Mononuclear cell (primary cell): ENCODE results near the gene CLEC20A. TPM values are rescaled to one million over a fixed set of nuclear protein-coding genes. Genes with fewer than 3 reads are reported as not detected.

Experiments used
- H3K27me3 ChIP-seq: 2 replicates; pipeline ENCODE4 v1.6.0; 2011; ENCODE audit warnings: low read length, control low read depth; ENCODE audit not compliant: insufficient read depth
- H3K4me1 ChIP-seq: 2 replicates; pipeline ENCODE4 v1.5.1; 2011; ENCODE audit warnings: mild to moderate bottlenecking, low read length, control low read depth; ENCODE audit not compliant: insufficient read depth
- H3K4me3 ChIP-seq: 2 replicates; pipeline ENCODE4 v1.5.1; 2011; ENCODE audit warnings: mild to moderate bottlenecking, low read length, moderate library complexity
- H3K9me3 ChIP-seq: 2 replicates; pipeline ENCODE4 v1.5.1; 2011; ENCODE audit warnings: low read depth, mild to moderate bottlenecking, control low read depth, low read length
- total RNA-seq: library from RNA; depleted of rRNA; stranded (reverse); fragments of >200 nt; gene quantifications from one replicate; pipeline ENCODE4 v1.2.3, GENCODE V29; 2012

The CLEC20A gene
- total RNA-seq, result 0.21 TPM

DNA sequence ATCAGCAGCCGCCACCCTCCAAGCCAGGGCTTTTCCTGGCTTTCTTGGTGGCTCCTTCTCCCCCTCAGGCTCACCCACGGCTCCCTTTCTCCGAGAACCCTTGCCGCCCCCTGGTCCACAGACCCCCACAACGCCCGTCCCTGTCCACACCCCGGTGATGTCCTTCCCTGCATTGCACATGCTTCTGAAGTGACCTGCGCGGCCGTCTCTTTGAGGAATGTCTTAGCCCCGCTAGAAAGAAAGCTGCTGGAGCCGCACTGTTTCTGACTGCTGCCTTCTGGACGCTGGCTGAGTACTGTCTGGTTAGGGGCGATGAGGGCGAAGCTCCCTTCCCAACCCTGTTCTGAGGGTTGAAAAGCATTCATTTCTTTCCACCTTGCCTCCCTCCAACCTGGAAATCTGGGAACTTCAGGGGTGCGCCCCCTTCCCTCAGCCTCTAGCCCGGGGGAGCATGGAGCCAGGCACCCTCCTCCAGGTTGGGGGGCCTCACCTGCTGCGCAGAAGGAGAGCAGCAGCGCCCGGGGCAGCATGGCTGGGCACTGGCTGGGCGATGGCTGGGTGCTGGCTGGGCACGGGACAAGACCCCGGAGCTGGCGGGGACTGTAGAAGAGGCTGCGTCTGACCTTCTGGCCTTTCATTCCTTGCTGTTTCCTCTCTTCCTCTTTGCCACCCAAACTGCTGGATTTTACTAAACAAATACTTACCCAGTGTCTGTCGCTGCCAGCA is at the start of gene CLEC20A:
TSS of gene CLEC20A (minus strand) at position 555 of the 726 bp plus-strand sequence. CDS start at position 530, 25 bp downstream.
- Histone ChIP-seq H3K4me1 (no peaks in the 10 kb centered on the region), H3K27me3 (no peaks in the 10 kb centered on the region), H3K4me3 (no peak within 1 kb of the TSS), H3K9me3 (no peaks in the 10 kb centered on the region)

DNA sequence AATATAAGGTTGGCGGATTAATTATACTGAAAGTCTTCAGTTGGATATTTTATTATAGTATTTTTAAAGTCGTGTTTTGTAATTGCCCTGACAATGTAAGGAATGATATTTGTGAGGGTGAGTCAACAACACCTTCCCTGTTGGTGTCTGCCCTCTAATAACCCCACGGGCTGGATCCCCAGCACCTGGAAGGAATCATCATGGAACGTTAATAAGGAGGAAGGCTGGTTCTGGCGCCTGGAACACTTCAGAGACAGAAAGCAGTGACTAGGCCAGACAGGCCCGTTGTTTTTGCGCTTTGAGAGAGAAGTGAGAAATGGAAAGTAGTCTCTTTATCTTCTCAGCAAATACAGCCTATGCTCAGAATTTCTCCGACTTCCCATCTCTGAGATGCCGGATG is 47.8 kb upstream of the CLEC20A start:
- H3K4me3 ChIP-seq, result no peak overlapping the region
- H3K9me3 ChIP-seq, result no peaks in the 10 kb centered on the region
- peaks cover 13% of the 10 kb centered on the region for H3K4me1 ChIP-seq
- H3K27me3 ChIP-seq, result no peaks in the 10 kb centered on the region

DNA sequence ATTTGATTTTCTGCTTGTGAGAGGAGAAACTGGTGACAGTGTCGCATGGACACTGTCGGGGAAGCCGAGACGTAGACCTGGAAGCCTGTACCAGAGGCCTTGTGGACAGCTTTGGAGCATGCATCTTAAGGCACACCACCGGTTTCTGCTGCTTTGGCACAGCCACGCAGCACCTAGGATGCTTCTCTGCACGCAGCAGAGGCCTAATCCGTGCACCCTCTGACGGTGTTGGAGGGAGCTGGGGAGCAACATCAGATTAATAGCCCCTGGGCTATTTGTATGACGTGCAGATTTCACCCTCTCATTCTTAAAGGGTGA is 46.5 kb upstream of the CLEC20A start:
- no peaks in the 10 kb centered on the region for H3K27me3 ChIP-seq
- peaks cover 13% of the 10 kb centered on the region for H3K4me1 ChIP-seq
- H3K9me3 ChIP-seq, result no peaks in the 10 kb centered on the region
- H3K4me3 ChIP-seq, result peak overlapping the region; percentile 63

DNA sequence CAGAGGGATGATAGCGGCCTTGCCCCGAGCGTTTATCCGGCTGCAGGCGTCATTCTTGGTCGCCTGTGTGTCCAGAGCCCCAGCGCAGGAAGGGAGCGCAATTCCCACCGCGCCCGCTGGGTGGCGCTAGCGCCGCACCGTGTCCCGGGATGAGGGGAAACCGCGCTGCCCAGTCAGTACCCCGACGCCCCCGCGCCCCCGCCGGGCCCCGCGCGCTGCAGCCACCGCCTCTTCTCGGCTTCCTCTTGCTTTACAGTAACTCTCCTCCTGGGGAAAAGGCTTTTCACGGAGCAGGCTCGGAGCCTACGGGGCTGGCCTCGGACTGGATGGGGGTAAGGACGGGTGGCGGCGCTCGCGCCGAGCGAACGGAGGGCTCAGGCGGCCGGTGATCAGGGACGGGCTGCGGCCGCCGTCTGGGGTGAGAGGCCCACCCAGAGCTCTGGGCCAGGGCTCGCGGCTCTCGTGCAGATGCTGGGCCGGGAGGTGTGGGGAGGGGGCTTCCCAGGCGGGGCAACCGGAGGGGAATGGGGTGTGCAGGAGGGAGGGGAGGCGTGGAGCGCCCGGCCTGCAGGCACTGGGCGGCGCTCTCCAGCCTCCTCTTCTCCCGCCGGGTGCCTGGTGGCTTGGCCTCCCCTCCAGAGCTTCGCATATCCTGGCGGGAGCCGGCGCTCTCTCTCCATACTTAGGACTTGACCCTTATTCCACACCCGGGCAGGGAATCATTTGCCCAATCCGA is 46.0 kb upstream of the CLEC20A start:
- Histone ChIP-seq H3K4me3 (peak overlapping the region; percentile 63), H3K9me3 (no peaks in the 10 kb centered on the region), H3K27me3 (no peaks in the 10 kb centered on the region), H3K4me1 (peaks cover 13% of the 10 kb centered on the region)

DNA sequence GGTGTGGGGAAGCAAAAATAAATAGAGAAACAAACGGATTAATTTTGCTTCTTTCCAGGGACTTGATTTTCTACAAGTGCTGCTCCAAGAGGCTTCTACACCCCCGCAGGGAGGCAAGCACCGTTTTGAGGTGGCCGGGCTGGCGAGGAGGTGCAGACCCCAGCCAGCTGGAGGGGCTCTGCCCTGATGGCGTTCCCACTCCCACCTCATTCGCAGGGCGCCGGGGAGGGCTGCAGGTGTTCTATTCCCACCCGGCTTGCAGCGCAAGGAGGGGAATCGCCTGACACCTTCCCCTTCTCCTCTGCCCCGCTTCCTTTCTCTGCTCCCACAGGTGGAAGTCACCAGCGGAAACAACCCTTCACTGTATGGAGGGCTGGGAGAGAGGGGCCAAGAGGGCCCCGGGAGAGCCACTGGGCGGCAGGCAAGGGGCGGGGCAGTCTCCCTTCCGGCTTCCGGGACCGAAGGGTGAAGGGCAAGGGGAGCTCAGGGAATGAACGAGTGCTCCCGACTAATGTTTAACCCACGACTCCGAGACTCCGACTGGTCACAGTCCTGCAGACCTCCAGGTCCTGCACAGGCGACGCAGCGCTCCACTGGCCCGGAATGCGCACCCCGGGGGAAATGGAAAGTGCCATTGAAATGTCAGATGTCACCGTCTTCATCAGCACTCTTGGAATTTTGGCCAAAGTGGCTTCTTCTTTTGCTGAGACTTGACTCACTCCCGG is 45.2 kb upstream of the CLEC20A start:
- Histone ChIP-seq H3K9me3 (no peaks in the 10 kb centered on the region), H3K27me3 (no peaks in the 10 kb centered on the region), H3K4me1 (peaks cover 13% of the 10 kb centered on the region), H3K4me3 (peak overlapping the region; percentile 63)

DNA sequence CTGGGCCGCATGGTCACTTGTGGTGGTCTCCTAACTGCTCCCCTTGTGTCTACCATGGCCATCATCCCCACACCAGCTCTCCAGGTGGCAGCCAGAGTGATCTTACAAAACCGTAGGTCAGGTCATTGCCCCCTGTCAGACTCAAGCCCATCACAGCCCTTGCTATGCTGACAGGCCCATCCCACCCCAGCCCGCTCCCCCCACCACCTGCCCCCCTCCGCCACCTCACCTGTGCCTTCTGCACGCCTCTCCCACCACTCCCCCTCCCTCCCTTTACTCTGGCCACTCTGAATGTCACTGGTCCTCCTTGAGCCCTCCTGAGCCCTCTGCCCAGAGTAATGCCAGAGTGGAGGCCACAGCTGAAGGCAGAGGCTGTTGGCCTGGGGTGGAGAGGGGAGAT is 44.6 kb upstream of the CLEC20A start:
- Histone ChIP-seq H3K4me3 (no peak overlapping the region), H3K4me1 (peaks cover 13% of the 10 kb centered on the region), H3K27me3 (no peaks in the 10 kb centered on the region), H3K9me3 (no peaks in the 10 kb centered on the region)

DNA sequence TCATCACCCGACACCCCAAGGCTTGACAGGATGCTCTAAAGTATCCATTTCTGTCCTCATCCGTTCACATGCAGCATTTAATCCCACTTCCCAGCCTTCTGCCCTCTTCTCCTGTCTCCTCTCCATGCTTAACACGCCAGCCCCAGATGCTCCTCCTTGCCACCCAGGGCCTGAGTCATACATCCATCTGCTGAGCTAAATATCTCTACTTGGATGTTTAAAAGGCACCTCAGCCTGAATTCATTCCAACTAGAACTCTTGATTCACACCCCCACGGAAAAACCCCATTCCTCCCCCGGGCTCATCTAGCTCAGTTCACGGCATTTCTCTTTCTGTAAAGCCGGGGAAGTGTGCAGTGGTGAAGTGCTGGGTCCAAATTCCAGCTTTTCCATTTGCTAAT is 43.9 kb upstream of the CLEC20A start:
- peaks cover 13% of the 10 kb centered on the region for H3K4me1 ChIP-seq
- no peak overlapping the region for H3K4me3 ChIP-seq
- H3K9me3 ChIP-seq, result no peaks in the 10 kb centered on the region
- no peaks in the 10 kb centered on the region for H3K27me3 ChIP-seq

DNA sequence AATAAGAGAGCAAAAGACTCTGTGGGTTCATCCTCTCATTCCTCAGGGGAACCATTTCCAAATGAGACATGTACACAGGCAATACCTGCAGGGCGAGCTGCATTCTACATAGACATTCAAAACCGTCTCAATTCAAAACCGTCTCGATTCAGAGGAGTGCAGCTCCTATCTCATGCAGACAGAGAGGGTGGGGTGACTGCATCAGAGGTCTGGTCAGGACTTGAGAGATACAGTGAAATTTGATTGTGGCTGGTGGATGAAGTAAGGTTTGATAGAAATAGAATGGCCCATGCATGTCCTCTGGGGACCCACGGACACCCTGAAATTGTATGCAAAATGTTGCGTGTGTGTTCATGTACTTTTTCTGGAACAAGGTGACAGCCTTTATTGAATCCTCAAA is 43.4 kb upstream of the CLEC20A start:
- peaks cover 13% of the 10 kb centered on the region for H3K4me1 ChIP-seq
- no peaks in the 10 kb centered on the region for H3K9me3 ChIP-seq
- H3K27me3 ChIP-seq, result no peaks in the 10 kb centered on the region
- H3K4me3 ChIP-seq, result no peak overlapping the region

DNA sequence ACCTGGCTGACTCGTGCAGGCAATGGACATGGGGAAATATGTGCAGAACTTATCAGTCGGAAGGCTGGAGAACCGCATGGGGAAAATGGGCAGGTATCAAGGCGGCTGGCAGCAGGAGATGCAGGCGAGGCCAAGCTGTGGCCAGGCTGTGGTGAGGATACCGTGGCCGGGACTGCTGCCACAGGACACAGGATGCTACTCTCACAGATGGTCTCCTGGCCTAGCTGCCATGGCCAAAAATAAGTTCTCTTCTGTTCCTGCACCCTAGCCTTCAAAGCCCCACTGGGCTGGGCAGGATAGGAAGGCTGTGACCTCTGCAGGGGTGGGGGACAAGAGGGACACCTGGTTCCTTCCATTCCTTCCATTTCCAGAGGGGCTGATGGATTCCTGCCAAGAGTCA is 42.5 kb upstream of the CLEC20A start:
- Histone ChIP-seq H3K9me3 (no peaks in the 10 kb centered on the region), H3K4me1 (peaks cover 13% of the 10 kb centered on the region), H3K27me3 (no peaks in the 10 kb centered on the region), H3K4me3 (no peak overlapping the region)

DNA sequence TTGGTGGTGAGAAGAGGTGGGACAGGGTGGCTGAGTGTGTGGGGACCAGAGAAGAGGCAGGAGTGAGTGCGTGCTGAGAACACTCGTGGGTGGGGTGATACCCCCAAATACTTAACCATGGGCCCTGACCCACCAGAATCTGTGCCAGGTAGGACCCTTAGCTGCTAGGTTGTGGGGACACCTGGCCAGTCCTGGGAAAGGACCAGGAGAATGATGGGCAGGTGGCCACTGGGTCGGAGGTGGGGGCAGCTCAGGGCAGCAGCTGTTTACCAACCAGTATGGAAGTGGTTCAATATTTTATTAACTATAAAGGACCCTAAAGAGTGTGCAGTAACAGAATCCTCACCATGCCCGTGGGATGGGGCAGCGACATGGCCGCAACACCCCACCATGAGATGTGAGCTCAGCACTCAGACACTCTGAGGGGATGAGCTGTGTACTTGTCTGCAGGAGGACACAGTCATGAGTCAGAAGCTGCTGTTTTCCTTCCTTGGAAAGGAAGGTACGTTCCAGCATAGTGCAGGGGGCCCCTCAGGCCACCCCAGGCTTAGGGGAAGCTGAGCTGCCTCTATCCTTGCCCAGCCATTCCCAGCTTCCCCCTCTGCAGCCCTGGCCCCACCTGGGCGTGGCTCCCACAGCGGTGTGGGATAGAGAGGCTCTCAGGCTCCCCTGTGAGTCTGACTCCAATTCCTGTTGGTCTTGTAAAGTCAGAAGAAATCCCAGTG is 41.6 kb upstream of the CLEC20A start:
- peaks cover 12% of the 10 kb centered on the region for H3K4me1 ChIP-seq
- H3K9me3 ChIP-seq, result no peaks in the 10 kb centered on the region
- H3K4me3 ChIP-seq, result no peak overlapping the region
- H3K27me3 ChIP-seq, result no peaks in the 10 kb centered on the region

DNA sequence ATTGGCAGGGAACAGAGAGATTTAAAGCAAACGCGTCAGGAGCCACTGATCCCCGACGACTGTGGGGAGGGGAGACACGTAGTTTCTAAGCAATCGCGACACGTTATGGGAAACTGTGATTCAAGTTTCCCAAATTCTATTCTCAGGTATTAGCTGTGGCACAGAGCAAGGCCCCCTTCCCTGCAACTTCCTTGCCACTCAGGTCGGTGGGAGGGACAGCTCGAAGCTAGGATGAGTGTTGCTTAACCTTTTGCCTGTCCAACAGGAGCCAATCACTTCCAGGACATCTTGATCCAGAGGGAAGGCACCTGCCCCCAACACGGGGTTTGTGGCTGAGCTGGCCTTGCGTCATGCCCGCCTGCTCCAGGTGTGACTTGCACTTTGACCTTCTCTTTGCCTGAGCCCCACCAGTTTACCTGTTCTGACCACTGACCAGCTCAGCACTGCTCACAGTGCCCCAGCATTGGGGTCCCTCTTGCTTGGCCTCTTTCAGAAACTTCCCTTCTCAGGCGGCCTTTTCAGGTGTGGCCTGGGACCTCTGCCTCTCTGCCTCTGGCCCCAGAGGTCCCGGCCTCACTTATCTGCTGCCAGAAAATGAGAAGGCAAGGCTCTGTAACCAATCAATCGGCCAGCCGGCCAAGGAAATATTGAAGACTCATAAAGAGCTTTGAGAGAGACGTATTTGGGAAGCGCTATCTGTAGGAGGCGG is 40.8 kb upstream of the CLEC20A start:
- Histone ChIP-seq H3K4me3 (no peak overlapping the region), H3K27me3 (no peaks in the 10 kb centered on the region), H3K4me1 (peaks cover 6% of the 10 kb centered on the region), H3K9me3 (no peaks in the 10 kb centered on the region)

DNA sequence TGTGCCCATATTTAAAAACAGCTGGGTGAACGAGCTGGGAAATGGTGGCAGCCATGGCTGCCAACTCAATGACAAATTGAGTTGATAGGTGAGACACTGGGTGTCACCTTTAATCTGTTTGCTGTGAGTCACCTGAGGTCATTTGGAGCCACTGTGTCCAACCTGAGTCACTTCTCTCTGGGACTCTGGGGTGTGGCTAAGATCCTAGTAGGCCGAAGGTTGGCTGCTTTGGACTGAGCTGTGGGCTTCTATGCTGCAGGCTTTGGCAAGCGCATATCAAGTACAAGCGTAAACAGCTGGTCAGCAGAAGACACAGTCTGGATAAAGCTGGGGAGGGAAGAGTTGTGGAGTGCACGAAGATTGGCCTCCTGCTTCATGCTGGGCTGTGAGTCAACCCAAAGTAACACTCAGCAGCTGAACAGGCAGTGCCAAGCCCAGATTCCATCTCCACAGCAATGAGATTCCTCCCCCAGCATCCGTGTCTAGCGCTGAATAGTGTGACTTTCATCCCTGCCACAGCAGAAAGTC is 40.1 kb upstream of the CLEC20A start:
- Histone ChIP-seq H3K4me3 (no peak overlapping the region), H3K9me3 (no peaks in the 10 kb centered on the region), H3K4me1 (peaks cover 12% of the 10 kb centered on the region), H3K27me3 (no peaks in the 10 kb centered on the region)

DNA sequence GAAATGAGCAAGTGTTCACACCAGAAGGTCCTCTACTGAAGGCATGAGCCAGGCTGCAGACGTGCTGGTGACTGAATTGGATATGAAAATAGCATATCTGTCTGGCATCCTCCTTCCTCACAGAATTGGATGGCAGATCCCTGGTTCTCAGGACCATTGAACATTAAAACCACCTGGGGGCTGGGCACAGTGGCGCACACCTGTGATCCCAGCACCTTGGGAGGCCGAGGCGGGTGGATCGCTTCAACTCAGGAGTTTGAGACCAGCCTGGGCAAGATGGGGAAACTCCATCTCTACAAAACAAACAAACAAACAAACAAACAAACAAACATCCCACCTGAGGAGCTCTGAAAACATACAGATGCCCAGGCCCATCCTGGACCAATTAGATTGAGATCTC is 39.6 kb upstream of the CLEC20A start:
- Histone ChIP-seq H3K27me3 (no peaks in the 10 kb centered on the region), H3K4me1 (peaks cover 8% of the 10 kb centered on the region), H3K9me3 (no peaks in the 10 kb centered on the region), H3K4me3 (no peak overlapping the region)

DNA sequence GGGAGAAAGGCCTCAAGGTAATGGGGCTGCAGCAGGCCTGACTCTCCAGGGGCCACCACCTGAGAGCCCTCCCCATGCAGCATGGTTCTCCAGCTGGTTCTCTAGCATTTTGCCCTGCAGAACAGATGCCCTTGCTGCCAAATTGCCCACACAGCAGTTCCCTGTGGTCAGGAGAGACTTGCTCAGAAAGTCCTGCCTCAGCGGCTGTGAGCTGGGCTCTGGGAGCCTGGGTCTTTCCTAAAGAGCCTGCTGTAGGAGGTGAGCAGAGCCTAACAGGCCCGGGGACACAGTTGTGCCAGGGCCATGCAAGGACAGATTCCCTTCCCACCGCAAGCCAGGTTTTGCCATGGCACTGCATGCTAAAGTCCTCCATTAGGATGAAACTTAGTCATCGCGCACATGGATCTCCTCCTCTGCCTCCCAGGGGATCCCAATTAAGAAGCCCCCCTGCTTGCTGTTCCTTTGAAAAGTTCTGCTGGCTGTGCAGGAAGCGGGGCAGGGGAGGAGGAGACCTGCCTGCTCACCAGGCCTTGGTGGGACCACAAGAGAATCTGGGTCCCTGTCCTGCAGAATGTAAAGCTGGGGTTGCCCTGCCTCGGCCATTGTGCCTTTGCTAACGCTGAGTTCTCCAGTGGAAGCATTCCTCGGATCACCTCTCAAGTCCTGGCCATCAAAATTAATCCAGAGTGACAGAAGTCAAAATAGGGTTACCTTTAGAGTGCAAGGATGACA is 37.5 kb upstream of the CLEC20A start:
- Histone ChIP-seq H3K9me3 (no peaks in the 10 kb centered on the region), H3K4me1 (peaks cover 8% of the 10 kb centered on the region), H3K4me3 (no peak overlapping the region), H3K27me3 (no peaks in the 10 kb centered on the region)
